GM12878 (cell line): ENCODE results near the gene ADAMTSL3.

Source experiments
- ATF7 ChIP-seq: fragments of 450-650 bp; IDR thresholded peaks from 2 replicates; pipeline ENCODE4 v1.6.1; 2016; ENCODE audit warnings: low read depth, mild to moderate bottlenecking
- CTCF ChIP-seq, 3 experiments: IDR thresholded peaks in 2 of 3; conservative IDR thresholded peaks in 1 of 3; 2 replicates each; pipeline ENCODE4 v1.5.1; 2011; ENCODE audit warnings: low read depth in 3 of 3, low read length in 3 of 3, mild to moderate bottlenecking in 3 of 3, control low read depth in 2 of 3, moderate library complexity in 2 of 3, inconsistent platforms in 1 of 3, mixed read lengths in 1 of 3; ENCODE audit not compliant: control insufficient read depth in 2 of 3, insufficient read depth in 1 of 3; ENCODE audit errors: extremely low read depth in 1 of 3
- EZH2 ChIP-seq: IDR thresholded peaks from 2 replicates; pipeline ENCODE4 v1.6.1; 2012; ENCODE audit warnings: low read depth, mild to moderate bottlenecking, control low read depth, inconsistent platforms, low read length, borderline replicate concordance; ENCODE audit not compliant: control insufficient read depth
- HDAC2 ChIP-seq: fragments of 200-600 bp; sonication (generic); IDR thresholded peaks from 2 replicates; pipeline ENCODE4 v1.6.1; 2017
- POLR2AphosphoS5 ChIP-seq: IDR thresholded peaks from 2 replicates; pipeline ENCODE4 v1.6.1; 2011; ENCODE audit warnings: mild to moderate bottlenecking, low read length, inconsistent platforms
- RAD21 ChIP-seq: IDR thresholded peaks from 2 replicates; pipeline ENCODE4 v1.6.1; 2011; ENCODE audit warnings: mild to moderate bottlenecking, low read depth, low read length, moderate library complexity; ENCODE audit not compliant: insufficient read depth
- SP1 ChIP-seq: IDR thresholded peaks from one replicate; pipeline ENCODE4 v1.6.1; 2011; ENCODE audit warnings: low read depth, low read length
- TCF12 ChIP-seq: IDR thresholded peaks from 2 replicates; pipeline ENCODE4 v1.6.1; 2011; ENCODE audit warnings: low read depth, mild to moderate bottlenecking, low read length
- USF1 ChIP-seq: IDR thresholded peaks from 2 replicates; pipeline ENCODE4 v1.6.1; 2011; ENCODE audit warnings: borderline replicate concordance, low read depth, mild to moderate bottlenecking, moderate library complexity, mixed read lengths, low read length; ENCODE audit not compliant: insufficient read depth; ENCODE audit errors: extremely low read length
- ZBTB11 ChIP-seq: fragments of 450-650 bp; formaldehyde crosslinking; IDR thresholded peaks from 2 replicates; pipeline ENCODE4 v1.5.0; 2022; ENCODE audit warnings: mild to moderate bottlenecking, missing genetic modification characterization
- TF ChIP-seq, protein P1 (sequence below): IDR thresholded peaks from 2 replicates; pipeline ENCODE4 v1.6.1; 2012; ENCODE audit warnings: low read length, inconsistent platforms

- TF ChIP-seq SP1 (no peak), ZBTB11 (CRISPR knock-in tag) (no peak), TCF12 (no peak), CTCF (IDR thresholded peaks at IDR 0.05 in 2 of 3, conservative IDR thresholded peaks at IDR 0.05 in 1 of 3; ENCODE audit: control insufficient read depth in 2 of 3, extremely low read depth in 1 of 3, insufficient read depth in 1 of 3, low read depth in 3 of 3, low read length in 3 of 3) (no peak), POLR2AphosphoS5 (no peak), HDAC2 (no peak), EZH2 (no peak), ATF7 (no peak), RAD21 (no peak), USF1 (no peak)
- TF ChIP-seq, protein P1, sequence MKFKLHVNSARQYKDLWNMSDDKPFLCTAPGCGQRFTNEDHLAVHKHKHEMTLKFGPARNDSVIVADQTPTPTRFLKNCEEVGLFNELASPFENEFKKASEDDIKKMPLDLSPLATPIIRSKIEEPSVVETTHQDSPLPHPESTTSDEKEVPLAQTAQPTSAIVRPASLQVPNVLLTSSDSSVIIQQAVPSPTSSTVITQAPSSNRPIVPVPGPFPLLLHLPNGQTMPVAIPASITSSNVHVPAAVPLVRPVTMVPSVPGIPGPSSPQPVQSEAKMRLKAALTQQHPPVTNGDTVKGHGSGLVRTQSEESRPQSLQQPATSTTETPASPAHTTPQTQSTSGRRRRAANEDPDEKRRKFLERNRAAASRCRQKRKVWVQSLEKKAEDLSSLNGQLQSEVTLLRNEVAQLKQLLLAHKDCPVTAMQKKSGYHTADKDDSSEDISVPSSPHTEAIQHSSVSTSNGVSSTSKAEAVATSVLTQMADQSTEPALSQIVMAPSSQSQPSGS = no peak
Observed at GRCh38 chr15:84081391-84082168, 427.7 kb downstream of the ADAMTSL3 start.
